ENCODE data around the gene LRRK1. TPM values are rescaled to one million over a fixed set of nuclear protein-coding genes. Genes with fewer than 3 reads are reported as not detected.

The LRRK1 gene
- total RNA-seq, 6 experiments from 2014 or later = 0.93 to 3.6 (median 2.5) TPM

DNA sequence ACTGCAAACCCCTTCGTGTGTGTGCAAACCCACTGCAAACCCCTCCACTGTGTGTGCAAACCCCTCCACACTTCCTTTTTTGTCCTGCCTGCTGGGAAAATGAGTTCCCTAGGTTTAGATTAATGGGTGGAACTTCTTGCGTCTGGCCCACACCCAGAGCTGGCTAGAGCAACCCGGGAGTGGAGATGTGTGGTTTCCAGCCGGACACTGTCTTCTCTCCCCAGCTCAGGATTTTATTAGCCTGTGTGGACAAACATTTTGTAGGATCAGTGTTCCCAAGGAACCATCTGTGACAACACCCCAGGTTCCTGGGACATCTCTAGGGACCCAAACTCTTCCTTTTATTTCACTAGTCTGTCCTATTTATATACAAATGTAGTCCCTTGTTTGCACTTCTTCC is 9.6 kb upstream of the LRRK1 start:
- Histone ChIP-seq H3K9me3 (no peaks in the 10 kb centered on the region), H3K27ac (no peak overlapping the region), H3K36me3 (no peaks in the 10 kb centered on the region), H3K4me1 (no peaks in the 10 kb centered on the region), H3K4me3 (no peak overlapping the region), H3K27me3 (no peaks in the 10 kb centered on the region)
- TF ChIP-seq CTCF (IDR thresholded peaks at IDR 0.05) (no peak), POLR2A (IDR thresholded peaks at IDR 0.05) (no peak)
- WGBS (ENCODE audit: insufficient coverage, low coverage, low lambda C conversion rate, missing lambda C conversion rate) = 73% methylated on average over 3 of the region's 4 CpGs
- no peak for ATAC-seq
- DNase-seq = no peak
- intact Hi-C loops (cut with DNase I) = no loop called here

DNA sequence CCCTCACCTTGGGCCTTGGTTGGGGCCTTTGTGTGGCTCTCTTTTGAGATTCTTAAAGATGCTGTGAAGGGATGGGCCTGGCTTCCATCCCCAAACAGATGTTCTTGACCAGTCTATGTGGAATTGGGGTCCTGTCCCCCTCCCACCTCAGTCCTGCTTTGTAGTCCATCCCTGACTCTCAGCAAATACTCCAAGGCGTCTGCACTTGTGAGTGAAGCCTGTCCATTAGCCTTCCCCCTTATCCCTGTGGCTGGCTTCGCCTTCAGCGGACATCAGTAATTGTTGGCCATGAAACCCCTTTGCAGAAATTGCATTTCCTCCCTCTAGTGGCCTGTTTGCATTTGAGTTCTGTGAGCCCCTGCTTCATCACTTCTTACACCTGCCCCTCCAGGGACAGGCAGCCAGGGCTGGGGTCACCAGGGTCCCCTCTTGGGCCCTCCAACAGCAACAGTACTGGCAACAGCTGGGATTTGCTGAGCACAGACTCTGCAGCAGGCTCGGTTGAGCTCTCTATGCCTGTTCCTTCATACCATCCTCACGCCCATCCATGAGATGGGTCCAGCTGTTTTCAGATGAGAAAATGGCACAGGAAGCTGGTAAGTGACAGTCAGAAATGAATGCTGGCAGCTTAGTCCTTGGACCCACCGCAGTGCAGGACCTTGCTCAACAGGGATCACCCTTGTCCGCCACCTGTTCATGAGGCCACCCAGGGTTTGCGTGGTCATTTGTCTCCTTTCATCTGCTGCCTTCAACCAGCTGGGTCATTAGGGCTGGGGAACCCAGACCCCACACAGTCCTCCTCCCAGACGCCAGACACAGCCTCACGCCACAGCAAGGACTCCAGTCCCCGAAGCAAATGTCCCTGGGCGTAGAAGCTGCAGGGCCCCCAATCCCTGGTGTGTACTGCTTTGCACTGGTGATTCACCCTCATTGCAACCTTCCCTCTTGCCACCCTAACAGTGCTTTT is 8.9 kb upstream of the LRRK1 start:
- no peak for DNase-seq
- Histone ChIP-seq H3K27me3 (no peaks in the 10 kb centered on the region), H3K4me1 (no peaks in the 10 kb centered on the region), H3K9me3 (no peaks in the 10 kb centered on the region), H3K27ac (no peak overlapping the region), H3K36me3 (no peaks in the 10 kb centered on the region), H3K4me3 (no peak overlapping the region)
- no peak for ATAC-seq
- 88% methylated on average over 5 of the region's 12 CpGs for WGBS (ENCODE audit: insufficient coverage, low coverage, low lambda C conversion rate, missing lambda C conversion rate)
- TF ChIP-seq CTCF (IDR thresholded peaks at IDR 0.05) = no peak
- no peak for TF ChIP-seq POLR2A (IDR thresholded peaks at IDR 0.05)
- intact Hi-C loops (cut with DNase I) = no loop called here

- intact Hi-C loops (cut with DNase I) = no loop called here
- no peak for TF ChIP-seq POLR2A (IDR thresholded peaks at IDR 0.05)
- no peak for TF ChIP-seq CTCF (IDR thresholded peaks at IDR 0.05)
- WGBS (ENCODE audit: insufficient coverage, low coverage, low lambda C conversion rate, missing lambda C conversion rate) = 76% methylated on average over 10 of the region's 10 CpGs
- no peaks in the 10 kb centered on the region for H3K9me3 ChIP-seq
- no peaks in the 10 kb centered on the region for H3K27me3 ChIP-seq
- no peak overlapping the region for H3K4me3 ChIP-seq
- no peaks in the 10 kb centered on the region for H3K36me3 ChIP-seq
- DNase-seq (no peak), ATAC-seq (no peak)
- no peak overlapping the region for H3K27ac ChIP-seq
- H3K4me1 ChIP-seq = no peaks in the 10 kb centered on the region
Observed at GRCh38 chr15:100911086-100911485, 8.1 kb upstream of the LRRK1 start.

DNA sequence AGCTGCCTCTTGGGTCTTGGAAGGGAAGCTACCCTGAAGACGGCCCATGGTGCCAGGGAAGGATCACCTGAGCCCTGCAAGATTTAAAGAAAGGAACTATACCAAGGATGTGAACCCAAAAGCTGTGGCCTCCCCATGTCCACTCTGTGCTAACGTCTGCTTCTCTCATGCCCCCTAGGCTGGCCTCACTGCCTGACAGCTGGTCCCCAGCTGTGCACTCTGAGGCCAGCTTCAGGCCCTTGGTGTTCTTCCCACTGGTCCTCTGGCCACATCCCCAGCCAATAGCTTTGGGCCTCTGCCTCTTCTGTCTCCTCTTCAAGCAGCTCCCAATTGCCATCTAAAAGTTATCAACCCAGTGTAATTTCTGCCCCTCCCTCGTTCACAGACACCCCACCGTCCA is 5.2 kb upstream of the LRRK1 start:
- Histone ChIP-seq H3K27me3 (no peaks in the 10 kb centered on the region), H3K4me3 (no peak overlapping the region), H3K36me3 (no peaks in the 10 kb centered on the region), H3K27ac (no peak overlapping the region), H3K9me3 (no peaks in the 10 kb centered on the region), H3K4me1 (no peaks in the 10 kb centered on the region)
- intact Hi-C loops (cut with DNase I) = no loop called here
- 52% methylated on average over 3 of the region's 4 CpGs for WGBS (ENCODE audit: insufficient coverage, low coverage, low lambda C conversion rate, missing lambda C conversion rate)
- TF ChIP-seq CTCF (IDR thresholded peaks at IDR 0.05) (no peak), POLR2A (IDR thresholded peaks at IDR 0.05) (no peak)
- DNase-seq = peak in 1 of 3 donors; percentile 19
- ATAC-seq = no peak
